ENCODE data around the gene SREBF1.

Gene SREBF1

DNA sequence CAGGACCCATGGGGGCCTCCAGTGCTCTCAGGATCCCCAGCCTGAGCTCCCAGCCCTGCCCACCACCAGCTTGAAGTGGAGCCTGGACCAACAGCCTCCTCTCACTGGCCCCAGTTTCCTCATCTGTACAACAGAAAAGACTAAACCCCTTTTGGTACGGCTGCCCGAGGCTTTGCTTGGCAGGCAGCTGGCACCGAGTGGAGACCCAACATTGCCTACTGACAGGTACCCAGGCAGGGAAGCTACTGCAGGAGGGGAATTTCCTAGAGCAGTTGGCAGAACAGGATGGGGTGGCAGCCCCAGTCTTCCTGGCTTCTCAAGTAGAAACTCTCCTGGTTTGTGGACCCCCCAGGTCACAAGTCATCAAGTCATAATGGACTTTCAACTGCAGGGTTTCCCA is 14.2 kb downstream of the SREBF1 start:
- DNase-seq = no peak

DNA sequence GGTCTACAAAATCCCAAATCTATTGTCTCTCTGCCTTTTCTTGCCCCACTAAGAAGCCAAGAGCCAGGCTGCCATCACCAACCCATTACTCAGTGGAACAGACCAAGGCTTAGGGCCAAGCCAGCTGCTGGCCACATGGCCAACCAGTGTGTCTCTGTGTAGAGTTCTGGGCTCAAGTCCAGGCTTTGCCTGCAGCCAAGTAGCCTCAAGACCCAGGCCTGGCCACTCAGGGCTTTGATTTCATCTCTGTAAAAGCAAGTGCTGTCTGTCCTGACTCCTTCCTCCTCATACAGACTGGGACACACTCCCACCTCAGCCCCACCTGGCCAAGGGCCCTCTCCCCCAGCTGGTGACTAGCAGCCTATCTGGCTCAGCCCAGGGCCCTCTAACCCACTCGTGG is 14.6 kb downstream of the SREBF1 start:
- DNase-seq = no peak

DNA sequence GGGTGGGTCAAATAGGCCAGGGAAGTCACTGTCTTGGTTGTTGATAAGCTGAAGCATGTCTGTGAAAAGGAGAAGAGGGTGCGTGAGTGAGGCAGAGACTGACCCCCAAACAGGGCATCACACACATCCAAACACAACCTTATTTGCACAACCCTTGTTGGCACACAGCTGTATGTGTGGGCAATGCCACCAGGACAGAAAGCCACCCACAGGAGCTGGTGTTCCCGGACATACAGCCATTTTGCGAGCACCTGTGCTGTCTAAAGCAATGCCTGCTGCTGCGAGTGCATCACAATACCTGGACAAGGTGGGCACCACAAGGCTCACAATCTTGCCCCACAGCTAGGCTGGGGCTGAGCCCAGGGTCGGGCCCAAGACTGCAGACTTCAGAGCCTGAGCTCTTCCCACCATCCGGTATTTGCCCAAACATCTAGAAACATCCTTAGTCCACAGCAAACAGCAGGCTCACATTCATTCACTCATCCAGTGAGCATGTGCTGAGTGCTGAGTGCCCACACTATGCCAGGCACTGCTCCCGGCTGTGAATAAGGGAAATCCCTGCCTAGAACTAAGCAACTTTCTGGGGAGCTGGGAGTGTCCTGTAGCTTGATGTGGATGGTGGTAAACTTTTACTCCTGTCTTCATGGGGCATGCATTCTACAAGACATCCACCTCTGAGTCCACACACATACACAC is 16.2 kb downstream of the SREBF1 start:
- no peak for DNase-seq

DNA sequence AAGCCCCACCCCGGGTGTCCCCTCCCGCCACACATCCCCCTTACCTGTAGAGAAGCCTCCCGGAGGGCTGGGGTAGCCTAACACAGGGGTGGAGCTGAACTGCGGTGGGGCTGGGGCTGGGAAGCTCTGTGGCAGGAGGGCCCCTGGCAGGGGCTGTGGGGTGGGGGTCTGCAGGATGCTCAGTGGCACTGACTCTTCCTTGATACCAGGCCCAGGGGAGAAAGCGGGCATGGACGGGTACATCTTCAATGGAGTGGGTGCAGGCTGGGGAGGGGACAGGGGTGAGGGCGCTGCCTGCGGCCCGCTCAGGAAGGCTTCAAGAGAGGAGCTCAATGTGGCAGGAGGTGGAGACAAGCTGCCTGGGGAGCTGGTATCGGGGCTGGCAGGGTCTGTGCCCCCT is 16.7 kb downstream of the SREBF1 start:
- no peak for DNase-seq

DNA sequence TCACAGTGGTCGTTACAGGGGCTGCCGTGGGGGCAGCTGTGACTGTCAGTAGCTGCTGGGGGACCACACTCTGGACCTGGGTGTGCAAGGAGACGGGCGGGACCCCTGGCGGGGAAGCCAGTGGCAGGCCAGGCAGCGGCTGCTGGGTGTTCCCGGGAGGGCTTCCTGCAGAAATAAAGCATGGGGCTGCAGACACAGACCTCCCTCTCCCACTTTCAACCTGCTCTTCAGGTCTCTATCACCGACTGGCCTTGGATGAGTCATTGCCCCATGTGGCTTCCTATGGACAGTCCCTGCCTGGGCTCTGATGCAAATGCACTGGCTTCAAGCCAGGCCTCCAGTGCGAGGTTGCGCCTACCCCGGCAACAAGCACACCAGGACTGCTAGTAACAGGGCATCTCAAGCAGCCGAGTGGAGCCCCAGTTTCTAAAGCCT is 17.2 kb downstream of the SREBF1 start:
- peak; percentile 33 for DNase-seq

DNA sequence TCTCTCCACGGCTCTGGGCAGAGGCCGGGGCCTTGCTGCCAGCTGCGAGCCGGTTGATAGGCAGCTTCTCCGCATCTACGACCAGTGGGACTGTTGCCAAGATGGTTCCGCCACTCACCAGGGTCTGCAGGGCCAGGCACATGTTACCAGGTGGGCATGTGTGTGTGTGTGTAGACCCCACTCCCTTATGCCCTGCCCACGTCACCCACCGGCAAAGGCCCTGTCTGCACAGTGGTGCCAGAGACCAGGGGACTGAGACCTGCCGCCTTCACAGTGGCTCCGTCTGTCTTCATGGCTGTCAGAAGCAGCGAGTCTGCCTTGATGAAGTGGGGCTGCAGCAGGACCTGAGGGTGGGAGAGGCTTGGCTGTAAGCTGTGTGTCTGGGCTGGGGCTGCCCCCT is 17.7 kb downstream of the SREBF1 start:
- no peak for DNase-seq

DNA sequence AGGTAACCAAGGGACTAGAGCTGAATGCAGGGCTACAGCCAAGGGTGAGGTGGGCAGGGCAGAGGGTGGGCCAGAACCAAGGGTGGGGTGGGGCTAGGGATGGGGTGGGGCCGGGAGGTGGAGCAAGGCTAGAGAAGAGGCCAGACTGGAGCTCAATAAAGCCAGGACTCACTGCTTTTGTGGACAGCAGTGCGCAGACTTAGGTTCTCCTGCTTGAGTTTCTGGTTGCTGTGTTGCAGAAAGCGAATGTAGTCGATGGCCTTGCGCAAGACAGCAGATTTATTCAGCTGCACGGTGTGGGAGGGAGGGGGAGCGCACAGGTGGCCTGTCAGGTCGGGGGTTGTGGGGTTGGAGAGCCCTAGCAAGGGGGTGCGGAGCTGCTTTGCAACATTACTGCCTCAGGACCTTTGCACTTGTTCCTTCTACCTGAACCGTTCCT is 18.7 kb downstream of the SREBF1 start:
- DNase-seq = no peak

DNA sequence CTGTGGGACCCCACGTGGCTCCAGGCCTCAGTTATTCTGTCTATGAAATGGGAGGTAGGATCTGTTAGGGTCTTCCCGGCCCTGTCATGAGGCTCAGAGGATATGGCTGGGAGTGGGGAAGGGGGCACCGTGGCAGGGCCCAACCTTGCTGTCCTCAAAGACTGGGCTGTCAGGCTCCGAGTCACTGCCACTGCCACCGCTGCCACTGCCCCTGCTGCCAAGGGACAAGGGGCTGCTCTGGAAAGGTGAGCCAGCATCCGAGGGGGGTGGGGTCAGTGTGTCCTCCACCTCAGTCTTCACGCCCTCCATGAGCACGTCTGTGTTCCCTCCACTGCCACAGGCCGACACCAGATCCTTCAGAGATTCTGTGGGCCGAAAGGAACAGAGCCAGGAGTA is 19.2 kb downstream of the SREBF1 start:
- no peak for DNase-seq

DNA sequence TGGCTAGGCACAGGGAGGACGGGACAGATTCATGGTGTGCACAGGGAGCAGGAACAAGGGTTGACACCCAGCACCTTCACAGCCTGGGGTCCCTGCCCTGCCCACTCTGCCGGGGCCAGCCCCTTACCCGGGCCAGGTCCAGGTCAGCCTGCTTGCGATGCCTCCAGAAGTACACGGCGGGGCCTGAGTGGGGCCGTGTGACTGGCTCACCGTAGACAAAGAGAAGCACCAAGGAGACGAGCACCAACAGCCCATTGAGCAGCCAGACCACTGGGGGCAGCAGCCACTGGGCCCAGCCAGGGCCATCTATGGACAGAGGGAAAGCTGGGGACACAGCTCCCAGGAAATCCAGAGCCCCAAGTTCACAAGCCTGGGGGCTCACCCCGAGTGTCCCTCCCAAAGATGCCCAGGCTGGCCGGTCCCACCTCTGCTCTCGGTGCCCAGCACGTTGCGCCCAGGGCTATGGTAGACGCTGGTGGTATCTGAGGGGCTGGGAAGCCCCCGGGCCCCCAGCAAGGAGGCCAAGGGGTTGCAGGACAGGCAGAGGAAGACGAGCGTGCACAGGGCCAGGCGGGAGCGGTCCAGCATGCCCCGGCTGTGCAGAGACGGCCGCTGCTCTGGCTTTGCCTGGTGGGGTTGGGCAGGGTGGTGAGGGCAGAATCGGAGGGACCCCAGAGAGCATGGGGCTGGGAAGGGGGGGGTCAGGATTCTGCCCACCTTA is 19.8 kb downstream of the SREBF1 start:
- no peak for DNase-seq

DNA sequence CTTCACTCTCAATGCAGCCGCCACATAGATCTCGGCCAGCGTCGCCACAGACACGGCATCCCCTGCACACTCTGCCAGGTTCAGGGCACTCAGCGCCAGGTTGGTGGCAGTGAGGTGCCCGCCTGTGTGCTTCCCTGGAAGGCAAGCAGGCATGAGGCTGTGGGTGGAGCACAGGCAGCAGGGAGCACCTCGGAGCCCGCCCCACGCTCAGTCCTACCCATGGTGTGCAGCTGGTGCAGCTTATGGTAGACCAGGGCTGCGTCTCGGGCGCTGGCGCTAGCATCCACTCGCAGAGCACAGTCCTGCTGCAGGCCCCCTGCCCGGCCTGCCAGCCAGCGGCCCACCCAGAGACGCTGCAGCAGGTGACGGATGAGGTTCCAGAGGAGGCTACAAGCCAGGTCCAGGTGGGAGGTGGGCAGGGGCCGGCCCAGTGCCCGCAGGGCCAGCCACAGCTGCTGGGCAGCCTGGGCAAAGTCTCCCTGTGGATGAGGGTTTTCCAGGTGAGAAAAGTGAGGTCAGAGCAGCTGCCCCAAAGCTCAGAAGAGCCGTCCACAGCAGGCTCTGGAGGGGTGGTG is 20.5 kb downstream of the SREBF1 start:
- no peak for DNase-seq

DNA sequence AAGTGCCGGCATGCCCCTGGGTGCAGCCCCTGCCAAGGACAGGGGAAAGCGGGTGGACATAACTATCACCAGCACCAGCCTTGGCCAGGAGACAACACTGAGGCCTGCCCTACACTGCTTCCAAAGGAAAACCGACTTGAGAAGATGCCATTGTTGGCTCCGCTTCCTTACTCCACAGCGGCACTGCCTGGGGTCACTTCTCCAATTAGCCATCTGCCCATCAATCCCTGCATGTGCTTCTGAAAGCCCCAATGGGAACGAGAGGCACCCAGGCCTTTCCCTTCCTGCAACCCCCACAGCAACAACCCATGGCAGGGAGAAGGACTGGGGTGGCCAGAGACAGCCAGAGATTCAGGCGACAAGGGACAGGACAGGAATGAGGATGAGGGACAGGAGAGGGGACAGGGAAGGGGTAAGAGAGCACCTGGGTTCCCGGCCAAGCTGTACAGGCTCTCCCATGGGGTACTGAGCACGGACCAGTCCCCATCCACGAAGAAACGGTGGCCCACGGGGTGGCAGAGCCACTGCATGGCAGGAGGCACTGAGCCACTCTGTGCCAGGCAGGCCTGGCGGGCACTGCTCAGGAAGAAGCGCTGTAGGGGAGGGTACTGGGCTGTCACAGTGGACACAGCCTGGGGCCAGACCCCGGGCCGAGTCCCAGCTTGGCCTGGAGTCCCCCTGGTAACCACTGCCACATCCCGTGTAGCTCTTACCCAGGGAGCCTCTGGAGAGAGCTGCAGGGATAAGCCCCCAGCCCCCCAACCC is 21.2 kb downstream of the SREBF1 start:
- DNase-seq = no peak

DNA sequence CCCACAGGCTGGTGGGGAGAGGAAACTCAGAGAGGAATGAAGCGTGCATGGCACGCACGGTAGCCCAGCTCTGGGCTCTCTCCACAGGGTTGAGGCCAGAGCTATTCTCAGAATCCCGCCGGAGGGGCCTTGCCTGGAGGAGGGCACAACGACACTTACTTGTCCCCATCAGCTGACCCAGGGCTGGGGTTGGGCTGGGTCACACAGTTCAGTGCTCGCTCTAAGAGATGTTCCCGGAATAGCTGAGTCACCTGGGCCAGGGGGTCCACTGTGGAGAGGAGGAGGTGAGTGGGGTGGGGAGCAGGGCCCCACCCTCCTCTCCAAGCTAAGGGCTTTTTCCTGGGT is 21.8 kb downstream of the SREBF1 start:
- no peak for DNase-seq

DNA sequence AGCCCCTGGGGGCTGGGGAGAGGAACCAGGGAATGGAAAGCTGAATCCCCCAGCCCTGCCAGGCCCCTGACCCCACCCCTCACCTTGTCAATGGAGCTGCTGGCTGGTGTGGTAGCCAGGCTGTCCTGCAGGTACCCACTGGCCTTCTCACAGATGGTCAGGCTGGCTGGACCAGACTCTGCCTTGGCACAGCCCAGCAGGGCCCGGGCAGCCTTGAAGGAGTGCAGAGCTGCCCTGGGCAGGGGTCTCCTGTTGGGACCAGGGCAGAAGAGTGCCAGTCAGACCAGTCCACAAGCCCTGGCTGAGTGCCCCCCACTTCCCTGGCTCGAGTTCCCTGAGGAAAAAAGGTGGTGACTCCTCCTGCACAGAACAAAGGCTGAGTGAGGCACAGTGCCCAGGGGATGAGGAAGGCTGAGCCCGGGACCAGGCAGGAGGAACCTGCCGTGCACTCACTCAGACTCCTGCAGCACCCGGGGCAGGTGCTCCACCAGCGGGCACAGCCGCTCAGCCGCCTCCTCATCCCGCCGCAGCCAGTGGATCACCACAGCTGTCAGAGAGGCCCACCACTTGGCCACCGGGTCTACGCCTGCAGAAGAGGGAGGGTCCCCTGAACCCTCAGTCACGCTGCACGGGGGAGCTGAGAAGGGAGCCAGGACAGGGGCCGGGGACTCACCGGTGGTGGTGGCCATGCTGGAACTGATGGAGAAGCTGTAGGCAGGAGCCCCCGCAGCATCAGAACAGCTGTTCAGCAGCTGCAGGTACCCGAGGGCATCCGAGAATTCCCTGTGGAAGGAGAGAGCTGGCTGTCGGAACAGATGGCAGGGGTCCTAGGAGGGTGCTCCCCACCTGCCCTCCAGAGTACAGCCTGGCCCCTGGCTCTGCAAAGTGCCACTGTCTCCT is 22.4 kb downstream of the SREBF1 start:
- no peak for DNase-seq

DNA sequence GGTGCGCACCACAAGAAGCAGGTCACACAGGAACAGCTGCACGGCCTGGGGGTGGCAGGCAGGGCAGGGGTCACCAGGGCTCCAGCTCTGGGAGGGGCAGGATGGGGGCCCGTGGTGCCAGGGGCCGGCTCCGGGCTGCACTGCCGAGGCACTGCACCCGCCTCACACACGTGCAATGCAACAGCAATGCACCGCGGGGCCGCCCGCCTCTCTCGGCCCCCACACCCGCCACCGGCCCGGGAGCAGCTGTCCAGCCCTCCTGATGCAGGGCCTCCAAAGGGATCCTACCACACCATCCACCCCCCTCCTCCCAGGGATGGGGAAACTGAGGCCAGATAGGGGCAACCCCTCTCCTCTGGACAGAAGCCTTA is 23.1 kb downstream of the SREBF1 start:
- no peak for DNase-seq

DNA sequence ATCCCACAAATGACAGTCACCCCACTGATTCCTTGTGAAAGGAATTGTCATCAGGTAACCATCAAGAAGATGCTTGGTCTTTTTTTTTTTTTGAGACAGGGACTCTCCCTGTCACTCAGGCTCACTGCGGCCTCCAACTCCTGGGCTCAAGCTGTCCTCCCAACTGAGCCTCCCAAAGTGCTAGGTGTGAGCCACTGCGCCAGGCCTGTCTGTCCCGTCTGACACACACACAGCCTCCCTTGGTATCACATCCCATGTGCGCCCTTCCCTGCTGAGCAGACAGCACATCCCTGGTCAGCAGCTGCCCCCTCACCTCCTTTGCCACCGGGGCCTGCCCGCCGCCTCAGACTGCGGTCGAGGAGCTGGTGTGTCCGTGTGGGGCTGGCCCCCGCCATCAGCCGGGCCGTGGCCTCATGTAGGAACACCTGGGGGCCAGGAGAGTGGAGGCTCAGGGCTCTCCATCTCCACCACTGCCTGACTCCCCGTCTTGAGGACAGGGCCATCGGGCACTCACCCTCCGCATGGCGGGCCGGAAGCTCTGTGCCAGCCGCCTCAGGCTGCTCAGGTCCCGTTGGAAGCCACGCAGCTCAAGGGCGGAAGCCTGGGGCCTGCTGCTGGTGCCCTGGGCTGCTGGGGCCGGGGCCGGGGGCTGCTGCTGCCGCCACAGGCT is 23.6 kb downstream of the SREBF1 start:
- no peak for DNase-seq

DNA sequence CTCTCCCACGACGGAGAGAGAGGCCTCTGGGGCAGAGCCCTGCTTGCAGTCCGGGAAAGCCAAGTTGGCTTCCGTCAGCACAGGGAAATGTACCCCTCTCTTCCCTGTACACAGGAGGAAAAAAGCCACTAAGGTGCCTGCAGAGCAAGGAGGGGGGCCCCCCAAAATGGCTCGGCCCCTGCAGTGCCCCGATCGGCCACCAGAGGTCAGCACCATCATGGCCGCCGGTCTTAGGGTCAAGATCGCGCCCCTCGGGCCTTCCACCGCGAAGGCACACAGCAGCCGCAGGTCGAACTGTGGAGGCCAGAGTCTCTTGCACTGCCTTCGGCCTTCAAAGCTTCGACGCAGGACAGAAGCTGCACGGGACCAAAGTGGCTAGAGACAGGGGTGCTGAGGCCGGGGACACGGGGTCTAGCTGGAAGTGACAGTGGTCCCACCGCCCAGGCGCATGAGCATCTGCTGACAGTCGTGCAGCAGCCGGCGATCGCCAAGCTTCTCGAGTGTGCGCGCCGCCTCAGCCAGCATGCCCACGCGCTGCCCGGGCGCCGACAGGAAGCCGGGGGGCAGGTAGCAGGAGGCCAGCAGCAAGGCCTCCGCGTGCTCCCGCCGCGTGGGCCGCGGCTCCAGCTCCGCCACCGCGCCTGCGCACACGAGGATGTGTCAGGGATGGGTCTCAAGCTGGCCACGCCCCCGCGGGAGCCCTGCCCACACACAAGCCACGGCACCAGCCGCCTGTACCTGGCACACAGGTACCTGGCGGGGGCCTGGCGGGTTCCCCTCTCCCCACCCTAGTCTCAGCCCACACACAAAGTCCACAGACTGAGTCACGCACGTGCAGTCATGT is 24.4 kb downstream of the SREBF1 start:
- peak; percentile 49 for DNase-seq

DNA sequence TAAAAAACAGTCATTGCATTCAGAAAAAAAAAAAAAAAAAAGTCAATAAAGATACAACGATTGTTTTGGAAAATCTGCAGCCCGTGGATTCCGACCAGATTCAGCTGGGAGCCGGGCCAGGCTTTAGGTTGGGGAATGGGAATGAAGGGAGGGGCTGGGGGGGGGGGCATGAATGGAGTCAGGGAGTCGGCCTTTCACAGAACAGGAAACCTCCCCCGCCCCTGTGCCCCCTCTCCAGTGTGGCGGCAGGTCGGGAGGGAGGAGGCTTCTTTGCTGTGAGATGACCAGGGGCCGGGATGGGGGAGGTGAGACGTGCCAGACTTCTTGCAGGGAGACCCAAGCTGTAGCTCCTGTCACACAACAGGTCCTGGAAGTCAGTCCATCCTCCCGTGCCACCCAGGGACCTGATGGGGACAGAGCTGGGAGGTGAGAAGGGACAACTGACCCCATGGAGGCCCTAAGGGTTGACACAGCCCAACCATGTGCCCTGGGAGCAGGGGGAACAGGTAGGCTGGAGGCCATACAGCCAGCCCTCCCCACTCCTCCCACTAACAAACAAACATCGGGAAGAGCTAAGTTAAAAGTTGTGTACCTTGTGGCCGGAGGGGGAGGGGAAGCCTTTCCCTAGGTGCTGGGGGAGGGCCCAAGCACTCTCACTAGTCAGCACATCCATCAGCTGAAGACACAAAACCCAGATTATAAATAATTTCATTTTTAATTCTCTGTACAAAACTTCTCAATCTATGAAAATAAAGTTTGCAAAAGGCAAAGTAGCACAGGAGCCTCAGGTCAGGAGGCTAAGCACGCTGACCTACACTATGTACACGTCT is 25.2 kb downstream of the SREBF1 start:
- no peak for DNase-seq

DNA sequence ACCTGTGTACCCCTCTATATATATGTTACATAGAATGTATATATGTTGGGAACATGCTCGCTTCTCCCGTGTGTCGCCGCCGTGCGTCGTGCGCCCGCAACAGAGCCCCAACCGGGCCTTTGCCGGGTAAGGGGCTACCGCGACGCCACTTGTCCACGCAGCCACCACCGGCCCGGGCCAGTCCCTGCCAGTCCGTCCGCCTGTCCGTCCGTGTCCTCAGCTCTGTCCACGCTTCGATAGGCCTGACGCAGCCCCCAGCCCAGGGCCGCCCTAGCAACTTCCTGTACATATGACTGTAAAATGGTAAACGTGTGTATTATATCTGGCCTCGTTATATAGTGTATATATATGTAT is 25.9 kb downstream of the SREBF1 start:
- no peak for DNase-seq

DNA sequence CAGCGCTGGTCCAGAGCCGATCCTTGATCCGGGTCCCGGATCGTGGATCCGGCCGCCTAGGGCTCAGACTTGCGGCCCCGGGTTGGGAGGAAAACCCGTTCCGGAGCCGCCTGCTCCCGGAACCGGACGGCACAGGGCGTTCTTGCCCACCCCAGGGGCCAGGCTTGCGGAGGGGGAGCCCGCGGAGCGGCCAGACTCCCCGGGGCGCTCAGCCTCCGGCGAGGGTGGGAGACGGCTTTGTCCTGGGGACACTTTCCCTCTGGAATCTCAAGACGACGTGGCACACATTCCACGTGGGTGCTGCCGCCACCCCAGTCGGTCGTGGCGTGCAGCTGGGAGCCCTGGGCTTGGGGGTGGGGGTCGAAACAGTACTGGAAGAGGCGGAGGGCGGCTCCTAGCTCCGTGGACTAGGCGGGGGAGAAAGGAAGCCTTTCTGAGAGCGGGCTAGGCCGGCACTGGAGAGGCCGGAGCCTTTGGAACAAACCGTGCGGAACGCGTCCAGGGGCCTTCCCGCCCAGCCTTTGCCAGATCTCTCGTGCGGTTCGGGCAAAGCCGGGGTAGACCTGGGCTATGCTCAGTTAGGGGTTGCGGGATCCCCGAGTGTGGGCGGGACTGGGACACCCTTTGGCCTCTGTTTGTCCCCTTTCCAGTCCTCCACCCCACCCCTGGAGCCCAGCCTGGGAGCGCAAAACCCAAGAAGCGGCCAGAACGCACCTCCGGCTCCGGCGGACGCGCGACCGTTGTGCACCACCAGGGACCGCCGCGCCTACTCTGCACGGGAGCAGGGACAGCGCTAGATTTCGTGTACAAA is 26.5 kb downstream of the SREBF1 start:
- no peak for DNase-seq

Data from NCI-H1436 (cell line).